ENCODE results near the gene NOC2L.

GRCh38 chr1:925561-926421, 33.3 kb downstream of the NOC2L start:
- TF ChIP-seq POLR2A (IDR thresholded peaks at IDR 0.05; ENCODE audit: low read length) = no peak
- no peak for TF ChIP-seq GATA1 (IDR thresholded peaks at IDR 0.05; ENCODE audit: low read depth, low read length)
